GM19468 (cell line): ENCODE results near the gene CMIP.

ENCODE experiments used
- ATAC-seq: cut with Tn5 transposase; IDR thresholded peaks from one replicate; pipeline ENCODE4 v1.9.1; 2021; ENCODE audit warnings: mild to moderate bottlenecking, moderate library complexity, moderate number of reproducible peaks; ENCODE audit not compliant: unreplicated experiment; ENCODE audit errors: extremely low read depth

The CMIP gene

DNA sequence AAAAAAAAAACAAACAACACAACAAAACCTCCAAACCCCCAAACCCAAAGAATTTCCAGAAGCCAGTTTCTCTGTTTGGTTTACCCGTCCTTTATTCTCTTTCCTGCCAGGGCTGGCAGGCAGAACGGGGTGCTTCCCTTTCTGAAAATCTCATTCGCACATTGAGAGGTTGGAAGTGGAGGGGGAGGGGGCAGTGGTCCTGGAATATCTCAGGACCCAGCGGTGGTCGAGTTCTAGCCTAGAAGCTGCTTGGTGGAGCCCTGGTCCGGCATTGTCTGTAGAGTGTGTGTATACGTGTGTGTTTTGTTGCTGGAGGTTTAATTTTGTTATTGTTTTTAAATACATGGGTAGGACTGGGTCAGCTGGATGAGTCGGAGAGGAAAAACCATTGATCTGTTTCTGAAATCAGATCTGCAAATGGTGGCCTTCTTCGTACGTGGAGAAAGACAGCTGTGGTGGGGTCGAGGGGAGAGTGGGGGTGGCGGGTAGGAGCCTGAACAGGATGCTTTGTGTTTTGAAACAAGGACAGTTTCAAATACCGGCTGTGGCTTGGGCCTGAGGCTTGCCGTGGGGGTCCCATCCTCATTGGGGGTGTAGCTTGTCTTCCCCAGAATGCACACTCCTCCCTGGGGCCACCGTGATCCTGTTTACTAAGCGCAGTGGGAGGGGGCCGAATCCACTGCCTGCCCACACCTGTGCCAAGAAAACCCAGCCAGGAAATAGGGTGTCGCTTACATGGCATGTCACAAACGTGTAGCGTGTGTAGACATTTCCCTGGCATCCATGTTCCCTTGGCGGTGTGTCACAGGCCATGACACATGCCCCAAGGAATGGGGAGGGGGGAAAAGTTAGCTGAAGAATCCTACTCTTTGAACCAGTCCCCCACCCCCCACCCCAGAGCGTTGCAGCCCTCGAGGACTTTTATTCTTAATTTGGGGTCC is 1.6 kb downstream of the CMIP start:
- no peak for ATAC-seq

DNA sequence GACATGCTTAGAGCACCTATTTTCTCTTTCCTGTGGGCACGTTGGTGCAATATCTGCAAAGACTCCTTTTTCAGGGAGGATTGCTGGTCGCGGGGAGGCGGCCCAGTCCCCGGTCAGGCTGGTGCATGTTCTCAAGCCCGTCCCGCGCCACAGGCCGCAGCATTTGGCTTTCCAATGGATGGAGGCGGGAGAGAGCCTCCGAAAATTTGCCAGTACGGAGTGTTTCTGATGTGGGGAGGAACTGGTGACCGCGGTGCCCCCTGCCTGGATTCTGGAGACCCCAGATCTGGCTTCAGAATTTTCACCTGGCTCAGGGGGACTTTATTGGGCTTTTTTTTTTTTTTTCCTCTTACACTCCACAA is 2.3 kb downstream of the CMIP start:
- ATAC-seq: no peak

DNA sequence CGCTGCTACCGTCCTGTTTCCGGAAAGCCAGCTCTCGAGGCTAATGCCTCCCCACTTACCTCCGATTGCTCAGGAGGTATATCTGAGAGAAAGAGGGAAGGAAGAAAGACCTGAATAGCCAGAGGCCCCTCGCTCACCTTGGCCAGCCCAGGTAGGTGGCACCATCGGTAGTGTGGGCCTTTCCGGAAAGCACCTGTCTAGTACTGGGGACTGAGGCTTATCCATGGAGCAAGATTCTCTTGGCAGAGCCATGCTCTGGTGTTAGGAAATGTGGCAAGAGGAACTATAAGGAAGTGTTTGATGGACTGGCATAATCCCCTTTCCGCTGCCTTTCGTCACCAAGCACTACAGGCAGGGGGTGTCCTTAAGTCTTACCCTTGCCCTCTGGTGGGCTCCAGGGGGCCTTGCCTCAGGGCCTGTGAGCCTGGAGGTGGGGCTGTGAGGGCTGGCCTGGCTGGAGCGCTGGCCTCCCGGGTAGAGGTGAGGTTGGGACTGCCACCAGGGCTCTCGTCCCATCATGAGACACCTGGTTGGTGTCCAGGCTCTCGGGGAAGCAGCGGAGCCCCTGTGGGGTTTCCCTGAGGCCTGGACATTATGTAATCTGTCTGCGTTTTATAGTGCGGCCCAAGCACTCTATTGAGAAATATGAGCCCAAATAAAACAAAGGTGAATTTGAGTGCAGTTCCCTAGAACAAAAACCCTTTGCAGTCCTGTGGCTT is 2.9 kb downstream of the CMIP start:
- no peak for ATAC-seq

DNA sequence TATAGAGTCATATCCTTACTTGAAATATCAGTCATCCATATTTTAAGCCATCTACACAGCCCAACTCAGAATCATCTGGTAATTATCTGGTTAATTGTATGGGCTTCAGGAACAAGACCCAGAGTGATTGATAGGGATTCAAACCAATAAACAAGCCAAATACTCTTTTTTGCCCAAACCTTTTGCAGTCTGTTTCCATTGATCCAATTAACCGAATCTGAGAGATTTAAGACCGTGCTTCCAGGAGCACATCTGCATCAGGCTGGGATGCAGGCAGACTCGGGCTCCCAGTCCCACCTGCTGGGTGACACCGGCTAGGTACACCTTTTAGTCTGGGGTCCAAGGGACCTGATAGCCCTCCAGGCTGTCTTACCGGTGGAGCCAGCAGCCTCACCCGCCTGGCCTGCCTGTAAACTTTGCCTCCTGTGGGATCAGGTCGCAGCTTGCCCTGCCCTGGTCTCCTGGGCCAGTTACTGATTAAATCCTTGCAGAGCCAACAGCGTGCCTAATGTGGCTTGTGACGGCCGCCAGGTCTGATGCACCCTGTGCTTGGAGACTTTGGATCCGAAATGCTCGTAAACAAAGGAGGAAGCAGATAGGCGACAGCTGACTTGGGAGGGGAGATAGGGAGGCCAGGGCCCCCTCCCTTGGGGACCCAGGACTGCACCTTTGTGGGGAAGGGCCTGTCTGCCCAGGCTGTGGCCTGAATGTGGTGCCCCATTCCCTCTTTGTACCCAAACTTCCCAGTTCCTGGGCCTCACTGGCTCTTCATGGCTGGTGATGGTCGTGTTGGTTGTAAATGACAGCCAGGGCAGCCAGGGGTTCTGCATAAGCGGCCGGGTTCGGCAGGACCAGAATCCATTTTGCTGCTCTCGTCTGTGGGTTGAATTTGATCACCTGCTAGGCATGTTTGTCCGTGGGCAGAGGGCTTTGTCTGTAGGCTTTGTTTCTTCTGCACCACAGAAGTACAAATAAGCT is 3.8 kb downstream of the CMIP start:
- ATAC-seq: no peak

DNA sequence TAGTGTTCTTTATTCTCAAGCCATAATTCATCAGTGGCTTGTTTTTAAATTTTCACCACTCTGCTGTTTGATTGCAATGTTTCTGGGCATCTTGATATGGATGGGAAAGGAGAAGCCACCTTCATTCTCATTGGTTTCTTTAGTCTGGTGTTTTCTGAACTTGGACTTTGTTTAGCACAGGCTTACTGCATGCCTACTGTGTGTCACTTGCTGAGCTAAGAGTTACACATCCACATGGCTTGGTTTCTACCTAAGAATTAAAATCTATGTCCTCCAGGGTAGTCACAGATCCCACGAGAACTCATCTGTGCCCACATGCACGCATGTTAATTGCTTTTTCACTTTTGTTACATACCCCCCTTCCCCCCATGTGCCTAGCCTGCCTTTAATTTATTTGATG is 4.6 kb downstream of the CMIP start:
- ATAC-seq: no peak

DNA sequence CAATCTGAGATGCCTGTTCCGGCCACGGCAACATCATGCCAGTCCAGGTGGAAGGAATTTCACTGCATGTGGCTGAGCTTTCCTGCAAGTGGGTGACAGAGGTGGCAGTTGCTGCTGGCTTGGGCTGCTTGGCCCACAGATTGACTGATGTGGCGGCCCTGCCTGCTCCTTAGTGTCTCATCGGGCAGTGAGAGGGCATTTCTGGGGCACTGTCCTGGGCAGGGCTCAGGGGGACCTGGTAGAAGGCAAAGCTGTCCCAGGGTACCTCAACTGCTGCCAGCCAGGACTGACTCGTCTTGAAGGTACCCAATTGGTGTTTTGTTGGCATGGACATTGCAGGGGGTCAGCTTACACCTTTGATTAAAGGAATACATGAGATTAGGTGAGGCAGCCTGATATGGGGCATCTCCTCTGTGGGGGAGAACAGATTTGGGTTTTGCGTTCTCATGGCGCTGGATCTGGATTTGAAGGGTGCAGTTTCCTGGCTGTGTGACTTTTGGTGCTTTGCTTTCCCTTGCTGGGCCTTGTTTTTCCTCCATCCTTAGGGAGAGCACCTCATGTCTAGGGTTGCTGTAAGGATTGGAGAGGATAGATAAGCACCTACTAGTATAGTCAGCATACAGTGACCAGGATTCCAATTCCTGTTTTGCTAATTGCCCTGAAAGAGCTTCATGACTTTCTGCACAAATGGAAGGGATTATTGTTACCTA is 5.4 kb downstream of the CMIP start:
- no peak for ATAC-seq

DNA sequence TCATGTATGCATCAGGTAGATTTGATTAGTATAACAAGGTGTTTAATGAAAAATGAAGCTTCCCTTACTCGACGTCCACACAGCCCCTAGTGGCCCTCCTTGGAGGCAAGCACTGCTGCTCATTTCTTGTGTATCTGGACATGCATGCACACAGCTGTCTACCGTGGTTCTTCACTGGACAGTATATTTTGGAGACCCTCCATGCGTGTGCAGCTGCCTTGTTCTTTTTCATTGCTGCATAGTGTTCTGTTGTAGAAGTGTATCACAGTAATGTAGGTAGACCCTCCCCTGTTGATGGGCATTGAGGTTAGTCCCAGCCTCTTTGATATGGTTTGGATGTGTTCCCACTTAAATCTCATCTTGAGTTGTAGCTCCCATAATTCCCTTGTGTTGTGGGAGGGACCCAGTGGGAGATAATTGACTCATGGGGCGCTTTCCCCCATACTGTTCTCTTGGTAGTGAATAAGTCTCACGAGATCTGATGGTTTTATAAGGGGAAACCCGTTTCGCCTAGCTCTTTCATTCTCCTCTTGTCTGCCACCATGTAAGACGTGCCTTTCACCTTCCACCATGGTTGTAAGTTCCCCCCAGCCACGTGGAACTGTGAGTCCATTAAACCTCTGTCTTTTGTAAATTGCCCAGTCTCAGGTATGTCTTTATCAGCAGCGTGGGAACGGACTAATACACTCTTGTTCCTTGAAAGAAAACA is 6.3 kb downstream of the CMIP start:
- ATAC-seq: no peak

DNA sequence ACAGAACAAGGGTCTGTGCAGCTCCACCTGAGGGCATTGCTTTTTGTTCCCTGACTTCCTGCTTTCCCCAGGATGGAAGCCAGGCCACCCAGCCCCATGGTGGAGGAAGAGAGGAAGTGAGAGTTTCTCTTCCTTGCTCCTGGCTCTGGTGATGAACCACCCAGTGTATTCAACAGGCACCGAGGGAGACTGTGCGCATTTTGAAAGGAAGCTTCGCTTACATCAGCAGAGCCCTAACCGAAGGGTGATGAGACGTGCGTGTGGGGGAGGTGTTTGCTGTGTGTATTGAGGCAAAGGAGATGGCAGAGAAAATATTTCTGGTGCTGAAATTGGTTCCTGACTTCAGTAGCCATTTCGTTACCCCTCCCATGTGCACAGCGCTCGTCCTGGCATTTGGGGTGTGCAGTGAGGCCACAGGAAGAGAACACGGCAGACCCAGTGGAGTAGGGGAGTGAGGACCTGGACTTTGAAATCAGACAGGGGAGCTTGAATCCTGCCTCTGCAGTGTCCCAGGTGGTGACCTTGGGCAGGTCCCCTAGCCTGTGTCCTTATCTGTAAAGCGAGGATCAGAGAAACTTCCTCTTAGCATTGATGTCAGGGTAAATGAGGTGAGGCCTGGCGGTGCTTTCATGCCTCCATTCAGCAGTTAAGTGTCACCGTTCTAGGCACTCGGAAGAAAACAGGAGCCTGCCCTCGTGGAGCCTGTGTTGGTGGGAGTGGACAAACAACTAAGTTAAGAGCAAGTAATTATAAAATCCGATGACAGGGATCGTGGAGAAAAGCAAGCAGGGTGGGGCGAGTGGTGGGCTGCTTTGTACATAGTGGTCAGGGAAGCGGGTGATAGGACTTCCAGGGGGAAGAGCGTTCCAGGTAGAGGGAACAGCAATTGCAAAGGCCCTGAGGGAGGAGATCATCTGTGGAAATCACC is 7.4 kb downstream of the CMIP start:
- ATAC-seq: no peak

DNA sequence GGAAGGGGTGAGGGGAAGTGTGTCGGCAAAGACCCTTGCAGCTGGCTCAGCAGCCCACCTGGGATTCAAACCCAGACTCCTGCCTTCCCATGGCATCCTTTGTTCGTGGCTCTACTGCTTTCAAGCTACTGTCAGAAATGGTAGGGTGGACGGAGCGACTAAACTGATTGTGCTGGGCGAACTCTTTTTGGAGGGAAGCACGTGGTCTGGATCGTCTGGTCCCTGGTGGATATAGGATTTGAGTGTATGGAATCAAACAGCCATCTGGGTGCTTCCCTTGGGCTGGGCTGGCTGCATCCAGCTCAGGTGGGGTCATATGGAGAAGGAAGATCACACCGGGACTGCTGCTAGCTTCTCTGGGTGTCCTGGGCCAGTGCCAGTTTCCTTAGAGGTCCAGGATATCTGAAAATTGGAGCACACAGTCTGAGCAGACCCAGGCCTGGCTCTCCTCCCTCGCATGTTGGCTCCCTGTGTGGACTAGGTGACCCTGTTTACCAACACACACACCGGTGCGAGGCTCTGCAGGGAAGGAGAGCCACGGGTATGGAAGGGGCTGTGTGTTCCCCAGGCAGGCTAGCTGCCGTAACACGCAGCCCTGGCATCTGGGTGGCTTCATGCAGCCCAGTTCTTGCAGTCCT is 8.6 kb downstream of the CMIP start:
- no peak for ATAC-seq

DNA sequence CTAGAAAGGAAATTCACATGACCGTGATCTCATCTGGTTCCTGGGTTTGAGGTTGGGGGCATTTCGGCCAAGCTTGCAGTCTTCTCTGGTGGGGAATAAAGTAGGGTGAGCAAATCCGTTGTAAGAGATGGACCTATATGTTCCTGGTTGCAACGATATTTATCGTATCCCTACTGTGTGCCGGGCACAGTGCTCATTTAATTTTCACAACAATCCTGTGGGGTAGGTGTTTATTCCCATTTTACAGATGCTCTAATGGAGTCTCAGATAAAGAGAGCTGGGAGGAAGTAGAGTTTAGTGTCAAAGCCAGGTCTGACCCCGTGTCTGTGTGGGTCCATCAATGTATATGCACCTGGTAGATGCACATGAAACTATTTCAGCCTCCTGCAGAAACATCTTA is 9.4 kb downstream of the CMIP start:
- no peak for ATAC-seq

DNA sequence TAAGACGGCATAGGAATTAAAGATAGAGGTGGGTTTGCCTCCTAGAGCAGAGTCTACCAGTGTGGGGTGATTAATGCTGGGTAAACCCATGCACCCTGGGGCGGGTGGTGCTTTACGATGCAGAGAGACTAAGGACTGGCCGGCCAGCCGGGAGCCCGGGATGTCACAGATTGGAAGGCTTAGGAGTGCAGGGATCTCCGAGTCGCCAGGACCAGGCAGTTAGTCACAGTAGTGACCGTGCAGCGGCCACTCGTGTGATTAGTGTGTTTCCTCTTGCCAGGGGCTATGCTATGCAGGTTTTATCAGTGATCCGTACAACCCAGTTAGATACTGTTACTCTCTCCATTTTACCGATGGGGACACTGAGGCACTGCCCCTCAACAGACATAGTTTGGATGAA is 10.4 kb downstream of the CMIP start:
- ATAC-seq: no peak

DNA sequence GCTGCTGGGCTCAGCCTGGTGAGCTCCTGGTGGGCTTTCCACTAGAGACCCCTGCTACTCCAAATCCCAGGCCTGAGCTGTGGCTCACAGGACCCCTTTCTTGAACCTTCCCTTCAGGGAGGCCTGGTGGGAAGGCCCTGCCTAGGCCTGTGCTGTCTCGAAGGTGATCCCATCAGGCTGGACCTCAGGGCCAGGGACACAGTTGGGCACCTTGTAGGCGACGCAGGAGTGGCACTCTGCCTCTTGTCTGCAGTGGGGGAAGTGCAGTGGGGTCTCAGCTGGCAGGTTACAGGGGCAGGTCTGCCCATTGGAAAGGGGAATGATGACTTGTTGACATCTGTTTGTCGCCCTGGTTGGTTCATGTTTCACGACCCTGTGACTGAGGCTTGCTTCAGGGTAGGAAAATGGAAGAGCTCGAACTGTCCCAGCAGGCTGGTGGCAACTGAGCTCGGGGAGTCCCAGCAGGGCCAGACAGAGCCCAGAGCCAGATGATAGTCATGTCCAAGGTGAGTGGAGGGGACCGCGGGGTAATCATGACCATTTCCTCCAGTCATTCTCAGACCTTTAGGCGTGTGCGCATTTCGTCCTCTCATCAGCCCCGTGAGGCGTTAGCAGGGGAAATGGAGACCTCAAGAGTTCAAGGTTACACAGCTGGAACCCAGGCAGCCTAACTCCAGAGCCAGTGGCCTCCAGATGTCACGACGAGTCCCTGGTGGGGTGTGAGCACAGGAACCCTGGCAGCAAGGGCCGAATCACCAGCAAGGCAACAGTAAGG is 11.3 kb downstream of the CMIP start:
- ATAC-seq: no peak

DNA sequence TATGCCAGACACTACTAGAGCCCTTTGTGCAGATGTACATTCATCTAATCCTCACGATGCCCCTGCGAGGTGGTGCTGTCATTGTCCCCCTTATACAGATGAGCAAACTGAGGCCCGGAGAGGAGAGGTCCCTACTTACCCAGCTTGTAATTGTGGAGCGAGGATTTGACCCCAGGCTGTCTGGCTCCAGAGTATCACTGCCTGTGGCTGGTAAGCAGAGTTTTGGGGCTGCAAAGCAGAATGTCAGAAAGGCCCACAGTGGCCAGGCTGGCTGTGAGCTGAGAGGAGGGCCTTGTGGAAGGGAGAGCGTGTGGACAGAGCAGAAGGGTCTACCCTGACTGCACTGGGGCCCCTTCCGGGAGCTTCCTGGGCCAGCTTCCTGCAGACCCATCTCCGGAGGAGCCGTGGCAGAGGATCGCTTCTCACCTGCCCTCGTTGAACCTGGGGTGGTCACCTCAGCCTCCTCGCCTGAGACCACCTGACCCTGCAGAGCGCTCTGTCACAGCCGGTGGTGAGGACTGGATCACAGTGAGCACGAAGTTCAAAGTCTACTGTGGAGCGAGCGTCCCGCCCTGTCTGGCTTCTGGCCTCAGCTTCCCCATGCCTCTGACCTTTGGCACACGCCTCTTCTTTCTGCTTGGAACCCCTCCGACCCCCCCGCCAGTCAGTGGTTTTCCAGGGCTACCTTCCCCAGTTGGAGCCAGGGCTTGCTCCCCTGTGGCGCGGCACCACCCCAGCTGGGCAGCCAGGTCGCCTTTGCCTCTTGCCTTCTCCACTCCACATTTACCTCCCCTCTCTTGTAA is 12.1 kb downstream of the CMIP start:
- no peak for ATAC-seq

DNA sequence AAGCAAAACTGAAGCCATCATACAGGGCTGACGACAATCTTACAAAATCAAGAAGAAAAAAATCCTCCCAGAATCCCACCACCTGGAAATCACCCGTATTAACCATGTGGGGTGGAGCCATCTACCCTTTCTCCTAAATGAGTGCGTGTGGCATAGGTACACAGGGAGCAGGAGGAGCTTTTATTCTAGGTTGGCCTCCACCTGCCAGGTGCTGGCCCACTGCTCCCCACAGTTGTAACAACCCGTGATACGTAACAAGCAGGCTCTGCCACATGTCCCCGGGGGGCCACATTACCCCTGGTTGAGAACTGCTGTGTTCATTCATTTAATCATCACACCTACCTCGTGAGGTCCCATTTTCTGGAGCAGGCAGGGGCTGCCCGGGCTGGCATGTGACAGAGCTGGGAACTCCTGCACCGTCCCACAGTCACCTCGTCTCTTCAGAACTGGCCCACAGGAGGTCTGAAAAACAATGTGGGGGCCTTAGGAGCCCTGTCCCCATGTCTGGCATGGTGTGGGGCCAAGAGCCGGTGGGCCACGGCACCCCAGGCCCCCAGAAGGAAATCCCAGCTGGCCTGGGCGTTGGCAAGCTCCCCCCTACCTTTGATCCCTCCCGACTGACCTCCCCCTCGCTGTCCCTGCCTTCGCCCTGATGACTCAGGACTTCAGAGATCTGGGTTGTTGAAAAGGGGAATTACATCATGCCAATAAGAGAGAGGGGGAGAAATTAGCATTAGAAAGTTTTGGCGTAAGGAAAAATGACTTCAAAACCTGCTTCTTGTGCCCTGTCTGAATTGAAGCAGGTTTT is 12.9 kb downstream of the CMIP start:
- no peak for ATAC-seq

DNA sequence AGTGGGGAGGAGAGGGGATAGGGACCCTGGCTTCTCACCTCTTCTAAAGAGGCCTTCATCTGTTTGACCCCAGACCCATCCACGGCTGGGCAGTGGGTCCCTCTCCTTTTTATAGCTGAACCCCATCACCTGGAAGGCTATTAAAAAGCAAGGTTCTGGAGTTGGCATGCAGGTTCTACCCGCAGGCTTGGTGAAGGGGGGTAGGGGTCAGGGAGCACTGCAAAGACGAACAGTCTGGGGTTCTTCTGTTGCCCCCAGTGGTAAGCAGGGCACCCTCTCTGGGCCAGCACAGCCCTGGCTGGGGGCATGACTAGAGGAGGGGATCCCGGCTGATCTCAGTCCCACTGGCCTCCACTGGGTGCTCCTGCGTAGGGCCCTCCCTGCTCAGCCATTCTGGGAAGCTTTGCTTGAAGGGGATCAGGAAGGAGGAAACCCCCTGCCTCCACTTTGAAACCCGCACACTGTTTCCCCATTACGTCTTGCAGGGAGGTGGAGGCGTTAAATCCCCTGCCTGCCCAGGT is 13.6 kb downstream of the CMIP start:
- ATAC-seq: no peak
